HCT116 (cell line): ENCODE results near the gene HERPUD2. TPM values are rescaled to one million over a fixed set of nuclear protein-coding genes. Genes with fewer than 3 reads are reported as not detected.

Source experiments
- ATAC-seq: fragments of 200-7000 bp; cut with Tn5 transposase; 2 replicates; pipeline ENCODE4 v1.9.1; 2020; ENCODE audit warnings: mild to moderate bottlenecking, moderate library complexity
- BruUV-seq: library from RNA; stranded (reverse); fragments of 400-500 nt; replicated peaks from 2 replicates; lab custom pipeline; 2021; lab: Mats Ljungman, UMichigan
- CTCF ChIA-PET: fragments of 300-600 bp; sonication (Branson Sonifier 250); formaldehyde crosslinking; loops from one replicate; lab custom pipeline; 2021; ENCODE audit warnings: antibody characterized with exemption; lab: Charles Lee
- POLR2A ChIA-PET: fragments of 300-600, 350-600 bp; sonication (Branson Sonifier 250); formaldehyde crosslinking; loops from one replicate; lab custom pipeline; 2021; ENCODE audit warnings: antibody characterized with exemption; lab: Charles Lee
- RAD21 ChIA-PET, 2 experiments: fragments of 300-600 bp; sonication (Branson Sonifier 250); formaldehyde crosslinking; loops; one replicate each; lab custom pipeline; 2023; ENCODE audit warnings: low total read pairs in 2 of 2; ENCODE audit not compliant: uncharacterized antibody in 2 of 2, unreplicated experiment in 2 of 2, low non-redundant PET in 1 of 2; lab: Charles Lee
- DNase-seq: peaks from one replicate; pipeline ENCODE4 v3.0.0-alpha.2; 2010; ENCODE audit warnings: low read depth, low spot score
- H2AFZ ChIP-seq: fragments of 200-600 bp; shearing (Covaris generic), sonication (generic); 2 replicates; pipeline ENCODE4 v1.6.1; 2017; ENCODE audit warnings: low read depth, mixed run types, mixed read lengths, antibody characterized with exemption, low read length; ENCODE audit not compliant: poor library complexity, severe bottlenecking
- H3K27ac ChIP-seq: 2 replicates; pipeline ENCODE4 v1.5.1; 2012; ENCODE audit warnings: low read depth, low read length
- H3K27me3 ChIP-seq: fragments of 200-600 bp; sonication (generic); 2 replicates; pipeline ENCODE4 v1.6.1; 2016; ENCODE audit warnings: mixed run types, low read length, mixed read lengths; ENCODE audit not compliant: insufficient read depth
- H3K36me3 ChIP-seq, 2 experiments: fragments of 200-500 bp in 1 of 2; fragments of 200-600 bp in 1 of 2; sonication (Bioruptor generic) in 1 of 2; sonication (generic) in 1 of 2; 2 replicates each; pipeline versions ENCODE4 v1.5.1 to v1.6.1; 2014 to 2016; ENCODE audit warnings: low read length in 2 of 2, inconsistent platforms in 1 of 2, mixed read lengths in 1 of 2, mixed run types in 1 of 2; ENCODE audit not compliant: insufficient read depth in 2 of 2, control insufficient read depth in 1 of 2
- H3K4me1 ChIP-seq, 2 experiments: fragments of 200-600 bp in 1 of 2; sonication (generic) in 1 of 2; 2 replicates each; pipeline versions ENCODE4 v1.5.1 to v1.6.1; 2012 to 2017; ENCODE audit warnings: low read length in 2 of 2, inconsistent platforms in 1 of 2, mild to moderate bottlenecking in 1 of 2, mixed read lengths in 1 of 2, mixed run types in 1 of 2, moderate library complexity in 1 of 2; ENCODE audit not compliant: insufficient read depth in 2 of 2, control insufficient read depth in 1 of 2
- H3K4me2 ChIP-seq: fragments of 200-600 bp; sonication (generic); 2 replicates; pipeline ENCODE4 v1.6.1; 2017; ENCODE audit warnings: mixed run types, low read length, mixed read lengths
- H3K4me3 ChIP-seq, 2 experiments: fragments of 200-600 bp in 1 of 2; sonication (generic) in 1 of 2; replicated peaks in 1 of 2; 2 replicates each; pipeline ENCODE4 v1.5.1; 2011 to 2016; ENCODE audit warnings: low read length in 2 of 2, control low read depth in 1 of 2, low read depth in 1 of 2, mild to moderate bottlenecking in 1 of 2, mixed read lengths in 1 of 2, mixed run types in 1 of 2
- H3K79me2 ChIP-seq: fragments of 200-600 bp; sonication (generic); 2 replicates; pipeline ENCODE4 v1.6.1; 2017; ENCODE audit warnings: mild to moderate bottlenecking, mixed run types, low read length, moderate library complexity, mixed read lengths; ENCODE audit not compliant: insufficient read depth
- H3K9ac ChIP-seq: fragments of 200-600 bp; sonication (generic); 2 replicates; pipeline ENCODE4 v1.6.1; 2016; ENCODE audit warnings: low read length, mixed read lengths
- H3K9me2 ChIP-seq: fragments of 200-600 bp; sonication (generic), shearing (Covaris generic); 2 replicates; pipeline ENCODE4 v1.6.1; 2017; ENCODE audit warnings: mixed run types, mild to moderate bottlenecking, moderate library complexity; ENCODE audit not compliant: insufficient read depth
- H3K9me3 ChIP-seq, 2 experiments: fragments of 200-500 bp in 1 of 2; fragments of 200-600 bp in 1 of 2; sonication (Bioruptor generic) in 1 of 2; sonication (generic) in 1 of 2; 2 replicates each; pipeline ENCODE4 v1.6.1; 2014 to 2017; ENCODE audit warnings: low read length in 2 of 2, mixed read lengths in 2 of 2, inconsistent platforms in 1 of 2, low read depth in 1 of 2, mild to moderate bottlenecking in 1 of 2, mixed run types in 1 of 2, moderate library complexity in 1 of 2; ENCODE audit not compliant: control insufficient read depth in 1 of 2, insufficient read depth in 1 of 2
- H4K20me1 ChIP-seq: fragments of 200-600 bp; sonication (generic), shearing (Covaris generic); 2 replicates; pipeline ENCODE4 v1.6.1; 2017; ENCODE audit warnings: mixed run types, mild to moderate bottlenecking, moderate library complexity; ENCODE audit not compliant: insufficient read depth
- ATF3 ChIP-seq: IDR thresholded peaks from 2 replicates; pipeline ENCODE4 v1.6.1; 2012
- CBX3 ChIP-seq: IDR thresholded peaks from 2 replicates; pipeline ENCODE4 v1.6.1; 2012; ENCODE audit warnings: low read depth
- CEBPB ChIP-seq: IDR thresholded peaks from 2 replicates; pipeline ENCODE4 v1.6.1; 2012; ENCODE audit warnings: low read depth
- EGR1 ChIP-seq: IDR thresholded peaks from 2 replicates; pipeline ENCODE4 v1.6.1; 2012; ENCODE audit warnings: low read depth
- ELF1 ChIP-seq: IDR thresholded peaks from 2 replicates; pipeline ENCODE4 v1.6.1; 2012; ENCODE audit warnings: low read depth, borderline replicate concordance
- EZH2 ChIP-seq: fragments of 200-600 bp; sonication (generic); IDR thresholded peaks from 2 replicates; pipeline ENCODE4 v1.6.1; 2017; ENCODE audit warnings: antibody characterized with exemption, mixed run types
- EZH2phosphoT487 ChIP-seq: fragments of 200-600 bp; IDR thresholded peaks from 2 replicates; pipeline ENCODE4 v1.6.1; 2018; ENCODE audit warnings: antibody characterized with exemption, borderline replicate concordance
- FOSL1 ChIP-seq: IDR thresholded peaks from 2 replicates; pipeline ENCODE4 v1.6.1; 2012; ENCODE audit warnings: low read depth
- MAX ChIP-seq: IDR thresholded peaks from 2 replicates; pipeline ENCODE4 v1.6.1; 2012
- POLR2A ChIP-seq: IDR thresholded peaks from 2 replicates; pipeline ENCODE4 v1.7.0; 2011; ENCODE audit warnings: borderline replicate concordance; ENCODE audit not compliant: insufficient read depth, insufficient read length; ENCODE audit errors: extremely low read depth
- RAD21 ChIP-seq: IDR thresholded peaks from 2 replicates; pipeline ENCODE4 v1.6.1; 2012; ENCODE audit warnings: low read depth, mild to moderate bottlenecking
- SIN3A ChIP-seq: IDR thresholded peaks from 2 replicates; pipeline ENCODE4 v1.6.1; 2012; ENCODE audit warnings: low read depth
- SP1 ChIP-seq: IDR thresholded peaks from 2 replicates; pipeline ENCODE4 v1.6.1; 2012; ENCODE audit warnings: low read depth
- intact Hi-C: fragments of 100-400 bp; cut with micrococcal nuclease; formaldehyde crosslinking; loops from 2 replicates; pipeline ENCODE4 v1.10.0; 2022
- total RNA-seq: library from RNA; stranded (reverse); gene quantifications from one replicate; pipeline ENCODE4 v1.2.1, GENCODE V29; 2021; ENCODE audit not compliant: unreplicated experiment
- TF ChIP-seq, protein P1 (sequence below), 3 experiments: fragments of 200-600 bp in 1 of 3; sonication (generic) in 1 of 3; IDR thresholded peaks in 2 of 3; conservative IDR thresholded peaks in 1 of 3; 2 replicates each; pipeline ENCODE4 v1.5.1; 2012 to 2017; ENCODE audit warnings: low read depth in 2 of 3, low read length in 2 of 3, antibody characterized with exemption in 1 of 3, borderline replicate concordance in 1 of 3, control low read depth in 1 of 3, mild to moderate bottlenecking in 1 of 3, mixed read lengths in 1 of 3, mixed run types in 1 of 3, moderate library complexity in 1 of 3; ENCODE audit not compliant: insufficient read depth in 1 of 3
- TF ChIP-seq, protein P2 (sequence below): IDR thresholded peaks from 2 replicates; pipeline ENCODE4 v1.6.1; 2012; ENCODE audit warnings: low read depth
- TF ChIP-seq, protein P3 (sequence below): IDR thresholded peaks from 2 replicates; pipeline ENCODE4 v1.6.1; 2011; ENCODE audit warnings: mild to moderate bottlenecking, low read length, moderate library complexity; ENCODE audit not compliant: insufficient replicate concordance; ENCODE audit errors: extremely low read depth

Gene HERPUD2
- total RNA-seq, 1 experiment from 2014 or later = 20.5 TPM

DNA sequence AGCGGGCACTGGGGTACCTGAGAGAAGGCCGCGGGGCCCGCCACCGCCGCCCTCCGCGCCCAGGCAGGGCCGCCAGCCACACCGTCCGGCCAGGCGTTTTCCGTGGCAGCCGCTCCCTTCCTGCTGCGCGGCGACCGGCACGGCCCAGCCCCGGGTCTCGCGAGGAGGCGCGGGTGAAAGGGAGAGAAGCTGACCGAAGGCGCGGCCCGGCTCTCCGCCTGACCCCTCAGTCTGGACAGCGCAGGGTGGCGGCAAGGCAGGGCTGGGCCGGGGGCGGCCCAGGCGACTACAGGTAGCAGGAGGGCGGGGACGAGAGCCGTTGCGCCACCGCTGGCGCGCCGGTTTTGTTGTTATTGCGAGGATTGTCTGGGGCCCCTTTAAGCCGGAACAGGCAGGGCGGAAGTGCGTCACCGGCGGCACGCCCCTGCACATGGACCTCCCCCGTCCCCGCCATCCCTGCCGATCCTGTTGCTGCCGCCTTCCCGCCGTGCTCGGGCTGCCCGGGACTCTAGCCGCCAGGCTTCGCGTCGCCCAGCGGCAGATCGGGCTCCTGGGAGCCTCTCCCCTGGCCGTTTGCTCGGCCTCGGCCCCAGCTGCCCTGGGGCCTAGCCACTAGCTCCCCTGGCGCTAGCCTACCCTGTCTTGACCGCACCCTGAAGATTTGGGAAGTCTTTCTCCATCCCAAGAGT lies at the start of gene HERPUD2 (continued):
- TF ChIP-seq CBX3 (peak; percentile 80; the same call in 1 of the 2 replicates), EZH2phosphoT487 (no peak), MAX (peak; percentile 97), FOSL1 (no peak), POLR2A (no peak), EGR1 (peak; percentile 82), ATF3 (no peak), ELF1 (peak; percentile 43; the same call in 1 of the 2 replicates)
- TF ChIP-seq, all 23 proteins: peak for 11

DNA sequence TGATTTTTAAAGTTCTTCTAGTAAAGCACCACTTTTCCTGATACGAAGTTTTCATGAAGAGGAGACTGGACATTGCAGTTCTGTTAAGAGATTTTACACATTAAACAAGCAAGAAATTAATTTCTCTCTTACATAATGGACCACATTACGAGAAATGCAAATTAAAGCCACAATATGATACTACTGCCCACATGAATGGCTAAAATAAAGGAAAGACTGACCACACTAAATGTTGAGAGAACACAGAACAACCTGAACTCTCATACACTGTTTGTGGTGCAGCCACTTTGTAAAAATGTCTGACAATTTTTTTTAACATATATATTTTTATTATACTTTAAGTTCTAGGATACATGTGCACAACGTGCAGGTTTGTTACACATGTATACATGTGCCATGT lies 44.0 kb upstream of the HERPUD2 start:
- Histone ChIP-seq H3K4me1 (no peaks in the 10 kb centered on the region), H3K9me2 (no peaks in the 10 kb centered on the region), H3K79me2 (no peaks in the 10 kb centered on the region), H3K4me2 (no peak overlapping the region), H2AFZ (no peak overlapping the region), H3K36me3 (no peaks in the 10 kb centered on the region), H3K4me3 (no peak overlapping the region), H4K20me1 (no peaks in the 10 kb centered on the region), H3K9ac (no peak overlapping the region), H3K9me3 (no peaks in the 10 kb centered on the region), H3K27ac (no peak overlapping the region), H3K27me3 (no peaks in the 10 kb centered on the region)
- intact Hi-C loops = no loop called here
- no peak for DNase-seq
- ChIA-PET CTCF (no interaction called here), RAD21 (no interaction called here), POLR2A (no interaction called here)
- no peak for ATAC-seq
- BruUV-seq = no TSS peak
- TF ChIP-seq POLR2A = no peak
- no peak for TF ChIP-seq CEBPB
- TF ChIP-seq, protein P1, sequence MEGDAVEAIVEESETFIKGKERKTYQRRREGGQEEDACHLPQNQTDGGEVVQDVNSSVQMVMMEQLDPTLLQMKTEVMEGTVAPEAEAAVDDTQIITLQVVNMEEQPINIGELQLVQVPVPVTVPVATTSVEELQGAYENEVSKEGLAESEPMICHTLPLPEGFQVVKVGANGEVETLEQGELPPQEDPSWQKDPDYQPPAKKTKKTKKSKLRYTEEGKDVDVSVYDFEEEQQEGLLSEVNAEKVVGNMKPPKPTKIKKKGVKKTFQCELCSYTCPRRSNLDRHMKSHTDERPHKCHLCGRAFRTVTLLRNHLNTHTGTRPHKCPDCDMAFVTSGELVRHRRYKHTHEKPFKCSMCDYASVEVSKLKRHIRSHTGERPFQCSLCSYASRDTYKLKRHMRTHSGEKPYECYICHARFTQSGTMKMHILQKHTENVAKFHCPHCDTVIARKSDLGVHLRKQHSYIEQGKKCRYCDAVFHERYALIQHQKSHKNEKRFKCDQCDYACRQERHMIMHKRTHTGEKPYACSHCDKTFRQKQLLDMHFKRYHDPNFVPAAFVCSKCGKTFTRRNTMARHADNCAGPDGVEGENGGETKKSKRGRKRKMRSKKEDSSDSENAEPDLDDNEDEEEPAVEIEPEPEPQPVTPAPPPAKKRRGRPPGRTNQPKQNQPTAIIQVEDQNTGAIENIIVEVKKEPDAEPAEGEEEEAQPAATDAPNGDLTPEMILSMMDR (IDR thresholded peaks at IDR 0.05 in 2 of 3, conservative IDR thresholded peaks at IDR 0.05 in 1 of 3; ENCODE audit: borderline replicate concordance in 1 of 3, insufficient read depth in 1 of 3, low read depth in 2 of 3, low read length in 2 of 3) = no peak
- no peak for TF ChIP-seq ATF3
- no peak for TF ChIP-seq SIN3A
- no peak for TF ChIP-seq EZH2
- no peak for TF ChIP-seq EGR1
- TF ChIP-seq, protein P2, sequence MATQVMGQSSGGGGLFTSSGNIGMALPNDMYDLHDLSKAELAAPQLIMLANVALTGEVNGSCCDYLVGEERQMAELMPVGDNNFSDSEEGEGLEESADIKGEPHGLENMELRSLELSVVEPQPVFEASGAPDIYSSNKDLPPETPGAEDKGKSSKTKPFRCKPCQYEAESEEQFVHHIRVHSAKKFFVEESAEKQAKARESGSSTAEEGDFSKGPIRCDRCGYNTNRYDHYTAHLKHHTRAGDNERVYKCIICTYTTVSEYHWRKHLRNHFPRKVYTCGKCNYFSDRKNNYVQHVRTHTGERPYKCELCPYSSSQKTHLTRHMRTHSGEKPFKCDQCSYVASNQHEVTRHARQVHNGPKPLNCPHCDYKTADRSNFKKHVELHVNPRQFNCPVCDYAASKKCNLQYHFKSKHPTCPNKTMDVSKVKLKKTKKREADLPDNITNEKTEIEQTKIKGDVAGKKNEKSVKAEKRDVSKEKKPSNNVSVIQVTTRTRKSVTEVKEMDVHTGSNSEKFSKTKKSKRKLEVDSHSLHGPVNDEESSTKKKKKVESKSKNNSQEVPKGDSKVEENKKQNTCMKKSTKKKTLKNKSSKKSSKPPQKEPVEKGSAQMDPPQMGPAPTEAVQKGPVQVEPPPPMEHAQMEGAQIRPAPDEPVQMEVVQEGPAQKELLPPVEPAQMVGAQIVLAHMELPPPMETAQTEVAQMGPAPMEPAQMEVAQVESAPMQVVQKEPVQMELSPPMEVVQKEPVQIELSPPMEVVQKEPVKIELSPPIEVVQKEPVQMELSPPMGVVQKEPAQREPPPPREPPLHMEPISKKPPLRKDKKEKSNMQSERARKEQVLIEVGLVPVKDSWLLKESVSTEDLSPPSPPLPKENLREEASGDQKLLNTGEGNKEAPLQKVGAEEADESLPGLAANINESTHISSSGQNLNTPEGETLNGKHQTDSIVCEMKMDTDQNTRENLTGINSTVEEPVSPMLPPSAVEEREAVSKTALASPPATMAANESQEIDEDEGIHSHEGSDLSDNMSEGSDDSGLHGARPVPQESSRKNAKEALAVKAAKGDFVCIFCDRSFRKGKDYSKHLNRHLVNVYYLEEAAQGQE = no peak
- no peak for TF ChIP-seq RAD21
- TF ChIP-seq, protein P3, sequence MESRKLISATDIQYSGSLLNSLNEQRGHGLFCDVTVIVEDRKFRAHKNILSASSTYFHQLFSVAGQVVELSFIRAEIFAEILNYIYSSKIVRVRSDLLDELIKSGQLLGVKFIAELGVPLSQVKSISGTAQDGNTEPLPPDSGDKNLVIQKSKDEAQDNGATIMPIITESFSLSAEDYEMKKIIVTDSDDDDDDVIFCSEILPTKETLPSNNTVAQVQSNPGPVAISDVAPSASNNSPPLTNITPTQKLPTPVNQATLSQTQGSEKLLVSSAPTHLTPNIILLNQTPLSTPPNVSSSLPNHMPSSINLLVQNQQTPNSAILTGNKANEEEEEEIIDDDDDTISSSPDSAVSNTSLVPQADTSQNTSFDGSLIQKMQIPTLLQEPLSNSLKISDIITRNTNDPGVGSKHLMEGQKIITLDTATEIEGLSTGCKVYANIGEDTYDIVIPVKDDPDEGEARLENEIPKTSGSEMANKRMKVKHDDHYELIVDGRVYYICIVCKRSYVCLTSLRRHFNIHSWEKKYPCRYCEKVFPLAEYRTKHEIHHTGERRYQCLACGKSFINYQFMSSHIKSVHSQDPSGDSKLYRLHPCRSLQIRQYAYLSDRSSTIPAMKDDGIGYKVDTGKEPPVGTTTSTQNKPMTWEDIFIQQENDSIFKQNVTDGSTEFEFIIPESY = no peak
- TF ChIP-seq SP1 = no peak
- no peak for TF ChIP-seq MAX
